Central memory CD8-positive, alpha-beta T cell (primary cell): ENCODE measurements around the gene SIVA1.

Experiments used
- ATAC-seq: fragments of 150-1000 bp; cut with Tn5 transposase; replicated peaks from 2 replicates; pipeline ENCODE4 v1.10.0; 2022; ENCODE audit warnings: mild to moderate bottlenecking, moderate FRiP score, moderate number of reproducible peaks; ENCODE audit not compliant: poor library complexity, severe bottlenecking; ENCODE audit errors: extremely low read depth
- DNase-seq, 2 donors: peaks; one replicate each; pipeline ENCODE4 v3.0.0; 2021; ENCODE audit warnings: low spot score in 2 of 2
- H3K27ac Mint-ChIP-seq: one replicate; pipeline ENCODE4 v1.8.0; 2022; ENCODE audit warnings: low read depth, mild to moderate bottlenecking, moderate library complexity, mixed read lengths
- H3K27me3 Mint-ChIP-seq: one replicate; pipeline ENCODE4 v1.8.0; 2022; ENCODE audit warnings: mixed read lengths
- H3K36me3 Mint-ChIP-seq: one replicate; pipeline ENCODE4 v1.8.0; 2022; ENCODE audit warnings: mild to moderate bottlenecking, moderate library complexity, mixed read lengths; ENCODE audit not compliant: insufficient read depth
- H3K4me1 Mint-ChIP-seq: one replicate; pipeline ENCODE4 v1.8.0; 2022; ENCODE audit warnings: mixed read lengths
- H3K4me3 Mint-ChIP-seq: one replicate; pipeline ENCODE4 v1.8.0; 2022; ENCODE audit warnings: mild to moderate bottlenecking, moderate library complexity, mixed read lengths
- H3K9me3 Mint-ChIP-seq: one replicate; pipeline ENCODE4 v1.8.0; 2022; ENCODE audit warnings: mixed read lengths

SIVA1 gene

GRCh38 chr14:104732931-104733681 is 19.8 kb upstream of the SIVA1 start:
- no peak overlapping the region for H3K4me3 Mint-ChIP-seq
- ATAC-seq (no peak), DNase-seq (no peak)
- H3K36me3 Mint-ChIP-seq, result no peaks in the 10 kb centered on the region
- H3K4me1 Mint-ChIP-seq, result no peaks in the 10 kb centered on the region
- H3K27me3 Mint-ChIP-seq, result no peaks in the 10 kb centered on the region
- H3K27ac Mint-ChIP-seq, result no peak overlapping the region
- H3K9me3 Mint-ChIP-seq, result no peaks in the 10 kb centered on the region

- Mint-ChIP-seq H3K27ac (no peak overlapping the region), H3K36me3 (no peaks in the 10 kb centered on the region), H3K27me3 (no peaks in the 10 kb centered on the region), H3K4me1 (no peaks in the 10 kb centered on the region), H3K4me3 (no peak overlapping the region), H3K9me3 (no peaks in the 10 kb centered on the region)
- DNase-seq (no peak), ATAC-seq (no peak)
These were observed 18.8 kb upstream of the SIVA1 start for GRCh38 chr14:104734051-104734587.

DNA sequence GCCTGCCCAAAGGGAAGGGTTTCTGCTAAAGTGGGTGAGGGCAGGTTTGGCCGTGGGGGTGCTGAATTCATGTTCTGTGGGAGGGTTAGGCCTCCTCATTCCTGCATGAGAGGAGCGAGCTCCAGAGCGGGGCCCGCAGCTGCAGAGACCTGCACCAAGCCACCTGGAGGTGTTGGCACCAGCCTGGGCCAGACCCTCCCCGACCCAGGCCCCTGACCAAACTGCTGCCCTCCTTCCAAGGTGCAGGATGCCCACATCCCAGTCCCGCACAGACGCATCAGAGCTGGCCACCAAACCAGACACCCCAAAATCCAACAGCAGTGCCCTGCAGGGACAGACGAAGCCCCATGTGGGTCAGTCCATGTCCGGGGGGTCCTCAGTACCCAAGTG is 18.4 kb upstream of the SIVA1 start:
- Mint-ChIP-seq H3K4me3 (no peak overlapping the region), H3K36me3 (no peaks in the 10 kb centered on the region), H3K27me3 (no peaks in the 10 kb centered on the region), H3K9me3 (no peaks in the 10 kb centered on the region), H3K4me1 (no peaks in the 10 kb centered on the region), H3K27ac (no peak overlapping the region)
- no peak for DNase-seq
- no peak for ATAC-seq

DNA sequence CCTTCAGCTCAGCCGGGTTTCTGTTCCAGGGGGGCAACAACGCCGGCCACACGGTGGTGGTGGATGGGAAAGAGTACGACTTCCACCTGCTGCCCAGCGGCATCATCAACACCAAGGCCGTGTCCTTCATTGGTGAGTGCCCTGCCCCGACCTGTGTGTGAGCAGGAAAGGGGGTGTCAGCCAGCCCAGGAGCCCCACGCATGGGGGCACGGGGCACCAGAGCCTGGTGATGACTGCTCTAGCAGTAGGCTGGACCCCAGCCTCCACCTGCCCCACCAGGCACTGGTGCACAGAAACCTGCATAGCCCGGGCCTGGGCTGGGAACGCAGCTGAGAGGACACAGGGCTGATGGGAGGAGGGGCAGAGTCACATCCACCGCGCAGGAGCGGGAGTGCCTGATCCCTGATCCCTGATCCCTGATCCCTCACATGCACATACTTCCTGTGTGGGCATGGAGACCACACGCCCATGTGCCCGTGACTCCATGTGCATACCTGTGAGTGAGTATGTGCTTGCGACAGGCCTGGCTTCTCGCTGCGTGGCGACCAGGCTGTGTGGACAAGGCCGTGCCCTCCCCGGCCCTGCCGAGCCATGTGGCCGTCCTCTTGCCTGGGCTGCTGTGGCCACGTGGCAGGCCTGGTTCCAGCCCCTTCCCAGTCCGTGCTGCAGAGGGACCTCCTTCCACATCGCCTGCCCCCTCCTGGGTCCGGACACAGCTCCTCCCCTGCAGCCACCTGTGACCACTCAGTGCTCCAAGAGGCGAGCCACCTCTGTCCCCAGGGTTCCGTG is 17.8 kb upstream of the SIVA1 start:
- Mint-ChIP-seq H3K4me1 (no peaks in the 10 kb centered on the region), H3K4me3 (no peak overlapping the region), H3K36me3 (no peaks in the 10 kb centered on the region), H3K27me3 (no peaks in the 10 kb centered on the region), H3K9me3 (no peaks in the 10 kb centered on the region), H3K27ac (no peak overlapping the region)
- DNase-seq (no peak), ATAC-seq (no peak)

- Mint-ChIP-seq H3K36me3 (no peaks in the 10 kb centered on the region), H3K27ac (no peak overlapping the region), H3K4me3 (no peak overlapping the region), H3K9me3 (no peaks in the 10 kb centered on the region), H3K4me1 (no peaks in the 10 kb centered on the region), H3K27me3 (no peaks in the 10 kb centered on the region)
- no peak for ATAC-seq
- no peak for DNase-seq
These were observed 16.9 kb upstream of the SIVA1 start for GRCh38 chr14:104735830-104736642.

GRCh38 chr14:104738375-104739019 is 14.4 kb upstream of the SIVA1 start:
- H3K36me3 Mint-ChIP-seq, result no peaks in the 10 kb centered on the region
- H3K27me3 Mint-ChIP-seq, result no peaks in the 10 kb centered on the region
- no peaks in the 10 kb centered on the region for H3K9me3 Mint-ChIP-seq
- no peak overlapping the region for H3K4me3 Mint-ChIP-seq
- no peak for ATAC-seq
- no peaks in the 10 kb centered on the region for H3K4me1 Mint-ChIP-seq
- H3K27ac Mint-ChIP-seq, result no peak overlapping the region
- no peak for DNase-seq

DNA sequence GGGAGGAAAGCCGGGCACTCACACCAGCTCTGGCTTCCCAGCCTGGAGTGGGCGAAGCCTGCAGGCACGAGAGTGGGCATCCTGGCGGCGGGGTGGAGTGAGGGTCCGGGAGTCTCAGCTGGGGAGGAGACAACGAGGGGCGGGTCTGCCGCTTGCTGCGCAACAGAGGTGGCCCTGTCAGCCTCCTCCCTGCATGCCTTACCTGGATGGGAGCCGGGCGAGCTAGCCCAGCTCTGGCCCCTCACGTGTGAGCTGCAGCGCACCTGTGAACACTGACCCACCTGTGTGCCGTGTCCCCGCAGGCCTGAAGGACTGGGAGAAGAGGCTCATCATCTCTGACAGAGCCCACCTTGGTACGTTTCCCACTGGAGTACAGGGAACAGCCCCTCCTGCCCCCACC is 13.9 kb upstream of the SIVA1 start:
- H3K9me3 Mint-ChIP-seq, result no peaks in the 10 kb centered on the region
- H3K4me3 Mint-ChIP-seq, result no peak overlapping the region
- no peak for ATAC-seq
- no peak for DNase-seq
- H3K27ac Mint-ChIP-seq, result no peak overlapping the region
- H3K27me3 Mint-ChIP-seq, result no peaks in the 10 kb centered on the region
- no peaks in the 10 kb centered on the region for H3K36me3 Mint-ChIP-seq
- no peaks in the 10 kb centered on the region for H3K4me1 Mint-ChIP-seq

DNA sequence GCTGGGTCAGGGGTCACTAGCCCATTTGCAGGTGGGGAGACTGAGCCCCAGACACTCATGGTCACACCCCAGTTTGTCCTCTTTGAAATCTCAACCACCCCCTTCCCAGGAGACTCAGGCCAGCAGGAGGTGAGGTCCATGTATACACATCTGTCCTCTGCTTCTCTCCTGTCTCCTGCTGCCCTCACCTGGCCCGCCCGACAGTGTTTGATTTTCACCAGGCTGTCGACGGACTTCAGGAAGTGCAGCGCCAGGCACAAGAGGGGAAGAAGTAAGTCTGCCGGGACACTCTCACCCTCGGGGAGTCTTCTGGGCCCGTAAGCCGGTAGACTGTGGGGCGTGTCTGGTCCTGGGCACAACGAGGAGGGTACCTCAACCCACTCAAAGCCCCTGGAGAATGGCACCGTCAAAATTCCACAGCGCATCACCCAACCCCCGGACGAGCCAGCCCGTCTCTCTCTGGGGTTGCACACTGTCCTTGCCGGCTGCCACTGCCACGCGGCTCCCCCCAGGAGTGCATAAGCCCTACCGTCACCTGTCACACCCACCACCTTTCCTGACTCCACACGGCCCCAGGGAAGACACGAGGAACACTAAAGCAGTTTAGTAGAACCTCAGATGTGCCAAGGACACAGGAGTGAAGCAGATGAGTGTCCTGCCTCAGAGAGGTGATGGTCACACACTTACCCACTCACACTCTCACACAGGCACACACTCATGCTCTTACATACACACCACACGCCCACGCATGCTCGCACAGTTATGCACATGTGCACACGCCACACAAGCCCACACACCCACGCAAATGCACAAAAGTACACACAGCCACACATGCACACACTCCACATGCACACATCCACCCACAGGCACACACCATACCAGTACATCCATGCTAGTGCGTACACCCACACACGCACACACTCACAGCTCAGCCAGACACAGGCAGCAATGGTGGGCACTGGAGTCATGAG is 13.1 kb upstream of the SIVA1 start:
- Mint-ChIP-seq H3K36me3 (no peaks in the 10 kb centered on the region), H3K27me3 (no peaks in the 10 kb centered on the region), H3K9me3 (no peaks in the 10 kb centered on the region), H3K4me3 (no peak overlapping the region), H3K4me1 (no peaks in the 10 kb centered on the region), H3K27ac (no peak overlapping the region)
- ATAC-seq (no peak), DNase-seq (no peak)

DNA sequence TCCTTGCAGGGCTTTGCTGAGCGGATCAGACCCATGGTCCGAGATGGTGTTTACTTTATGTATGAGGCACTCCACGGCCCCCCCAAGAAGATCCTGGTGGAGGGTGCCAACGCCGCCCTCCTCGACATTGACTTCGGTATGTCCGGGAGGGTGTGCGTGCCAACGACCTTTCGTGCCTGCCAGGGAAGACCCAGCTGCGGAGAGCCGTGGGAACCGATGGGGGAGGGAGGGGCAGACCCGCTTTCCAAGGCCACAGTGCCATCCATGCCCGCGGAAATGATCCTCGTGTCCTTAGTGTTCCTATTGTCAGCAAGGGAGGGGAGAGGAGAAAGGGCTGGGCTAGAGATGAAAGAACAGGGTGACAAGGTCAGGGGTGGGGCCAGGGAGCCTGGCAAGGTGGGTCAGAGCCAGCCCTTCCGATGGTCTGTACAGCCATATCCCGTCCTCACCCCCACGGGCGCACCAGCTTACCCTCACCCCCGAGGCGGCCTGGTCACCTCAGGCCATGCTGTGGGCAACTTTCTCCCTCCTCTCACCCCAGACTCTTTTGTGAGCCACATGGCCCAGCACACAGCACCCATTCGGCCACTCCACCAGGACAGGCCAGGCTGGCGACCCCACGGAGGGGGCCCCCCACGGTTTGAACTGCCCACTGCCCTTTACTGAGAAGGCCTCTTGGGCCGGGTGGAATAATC is 11.7 kb upstream of the SIVA1 start:
- peaks cover 6% of the 10 kb centered on the region for H3K4me1 Mint-ChIP-seq
- no peak overlapping the region for H3K27ac Mint-ChIP-seq
- no peaks in the 10 kb centered on the region for H3K27me3 Mint-ChIP-seq
- DNase-seq (no peak), ATAC-seq (no peak)
- H3K4me3 Mint-ChIP-seq, result no peak overlapping the region
- no peaks in the 10 kb centered on the region for H3K36me3 Mint-ChIP-seq
- no peaks in the 10 kb centered on the region for H3K9me3 Mint-ChIP-seq

GRCh38 chr14:104741803-104742251 is 11.1 kb upstream of the SIVA1 start:
- Mint-ChIP-seq H3K27ac (no peak overlapping the region), H3K9me3 (no peaks in the 10 kb centered on the region), H3K4me1 (peaks cover 6% of the 10 kb centered on the region), H3K36me3 (no peaks in the 10 kb centered on the region), H3K4me3 (no peak overlapping the region), H3K27me3 (no peaks in the 10 kb centered on the region)
- DNase-seq (no peak), ATAC-seq (no peak)
